ENCODE measurements around the gene GRPEL2.

GRPEL2 gene

DNA sequence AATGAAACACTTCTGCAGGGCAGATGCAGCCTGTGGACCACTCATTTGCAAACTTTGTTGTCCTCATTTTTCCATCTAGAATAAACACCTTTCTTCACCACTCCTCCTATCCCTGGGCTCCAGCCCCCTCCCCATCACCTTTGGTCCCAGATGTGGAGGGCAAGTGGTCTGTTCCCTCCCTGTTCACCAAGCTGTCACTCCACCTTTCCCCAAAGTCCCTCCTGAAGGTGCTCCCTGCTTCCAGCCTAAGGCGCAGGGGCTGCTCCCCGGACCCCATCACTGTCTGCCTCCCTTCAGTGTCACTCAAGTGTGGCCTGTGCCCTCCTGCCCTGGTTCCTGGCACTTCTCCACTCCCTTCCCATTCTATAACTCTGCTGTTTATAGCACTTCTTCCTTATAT is 19.4 kb downstream of the GRPEL2 start:
- H3K4me3 ChIP-seq (ENCODE audit: low read depth in 1 of 5, low read length in 5 of 5), result no peak overlapping the region
- peaks cover 0 to 7% (median 0%) of the 10 kb centered on the region in 5 donors for H3K4me1 ChIP-seq (ENCODE audit: control insufficient read depth in 5 of 5, insufficient read depth in 5 of 5, low read length in 5 of 5)
- no peaks in the 10 kb centered on the region for H3K9me3 ChIP-seq (ENCODE audit: control insufficient read depth in 5 of 5, low read length in 5 of 5)
- H3K27ac ChIP-seq (ENCODE audit: low read depth, low read length), result no peak overlapping the region
- H3K9ac ChIP-seq (ENCODE audit: low read length in 5 of 5), result no peak overlapping the region
- H3K36me3 ChIP-seq (ENCODE audit: control insufficient read depth in 5 of 5, insufficient read depth in 5 of 5, low read length in 5 of 5), result no peaks in the 10 kb centered on the region
- H3K27me3 ChIP-seq (ENCODE audit: control insufficient read depth in 5 of 5, insufficient read depth in 4 of 5, low read length in 5 of 5), result no peaks in the 10 kb centered on the region

DNA sequence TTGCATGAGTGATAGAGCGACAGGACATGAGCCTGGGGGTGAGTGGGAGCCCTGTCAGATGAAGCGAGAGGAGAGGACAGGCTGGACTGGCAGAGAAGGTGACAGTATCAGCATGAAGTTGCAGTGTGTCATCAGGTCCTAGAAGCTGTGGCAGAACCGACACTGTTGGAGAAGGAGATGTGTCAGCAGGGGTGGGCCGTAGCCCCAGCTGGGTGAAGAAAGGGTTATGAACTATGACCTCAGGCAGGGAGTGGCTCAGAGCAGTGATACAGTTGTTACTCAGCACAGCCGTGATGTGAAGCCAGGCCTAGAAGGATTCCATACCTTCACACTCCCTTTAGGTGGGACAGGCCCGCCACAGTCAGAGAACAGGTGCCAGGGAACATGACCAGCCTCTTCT is 20.1 kb downstream of the GRPEL2 start:
- H3K27ac ChIP-seq (ENCODE audit: low read depth, low read length), result no peak overlapping the region
- H3K4me3 ChIP-seq (ENCODE audit: low read depth in 1 of 5, low read length in 5 of 5), result no peak overlapping the region
- H3K36me3 ChIP-seq (ENCODE audit: control insufficient read depth in 5 of 5, insufficient read depth in 5 of 5, low read length in 5 of 5), result no peaks in the 10 kb centered on the region
- H3K4me1 ChIP-seq (ENCODE audit: control insufficient read depth in 5 of 5, insufficient read depth in 5 of 5, low read length in 5 of 5), result peaks cover 0 to 7% (median 0%) of the 10 kb centered on the region in 5 donors
- no peaks in the 10 kb centered on the region for H3K9me3 ChIP-seq (ENCODE audit: control insufficient read depth in 5 of 5, low read length in 5 of 5)
- H3K27me3 ChIP-seq (ENCODE audit: control insufficient read depth in 5 of 5, insufficient read depth in 4 of 5, low read length in 5 of 5), result no peaks in the 10 kb centered on the region
- no peak overlapping the region for H3K9ac ChIP-seq (ENCODE audit: low read length in 5 of 5)

DNA sequence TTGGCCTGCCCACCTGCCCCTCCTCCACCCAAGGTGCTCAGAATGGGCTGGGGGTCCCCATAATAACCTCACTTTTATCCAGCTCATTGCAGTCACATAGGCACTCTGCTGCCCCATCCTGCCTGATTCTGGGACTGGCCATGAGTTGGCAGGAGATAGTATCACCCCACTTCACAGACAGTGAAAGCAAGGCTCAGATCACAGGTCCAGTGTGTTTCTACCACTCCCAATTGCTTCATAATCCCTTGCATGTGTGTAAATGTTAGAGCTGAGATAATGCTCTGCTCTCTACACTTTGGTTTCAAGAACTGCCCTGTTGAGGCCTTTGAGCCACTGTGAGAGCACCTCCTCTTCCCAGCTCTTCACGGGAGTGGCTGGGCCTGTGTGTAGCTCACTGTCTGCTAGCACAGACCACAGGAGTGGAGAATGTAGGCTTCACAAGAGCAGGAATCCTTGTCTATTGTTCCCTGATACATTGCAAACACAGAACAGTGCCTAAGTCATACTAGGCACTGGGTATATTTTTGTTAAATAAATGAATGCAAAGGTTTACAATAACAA is 20.9 kb downstream of the GRPEL2 start:
- Histone ChIP-seq H3K4me3 (ENCODE audit: low read depth in 1 of 5, low read length in 5 of 5) (no peak overlapping the region), H3K27ac (ENCODE audit: low read depth, low read length) (no peak overlapping the region), H3K9me3 (ENCODE audit: control insufficient read depth in 5 of 5, low read length in 5 of 5) (no peaks in the 10 kb centered on the region), H3K9ac (ENCODE audit: low read length in 5 of 5) (no peak overlapping the region), H3K27me3 (ENCODE audit: control insufficient read depth in 5 of 5, insufficient read depth in 4 of 5, low read length in 5 of 5) (no peaks in the 10 kb centered on the region), H3K36me3 (ENCODE audit: control insufficient read depth in 5 of 5, insufficient read depth in 5 of 5, low read length in 5 of 5) (no peaks in the 10 kb centered on the region), H3K4me1 (ENCODE audit: control insufficient read depth in 5 of 5, insufficient read depth in 5 of 5, low read length in 5 of 5) (peaks cover 0 to 8% (median 2%) of the 10 kb centered on the region in 5 donors)

DNA sequence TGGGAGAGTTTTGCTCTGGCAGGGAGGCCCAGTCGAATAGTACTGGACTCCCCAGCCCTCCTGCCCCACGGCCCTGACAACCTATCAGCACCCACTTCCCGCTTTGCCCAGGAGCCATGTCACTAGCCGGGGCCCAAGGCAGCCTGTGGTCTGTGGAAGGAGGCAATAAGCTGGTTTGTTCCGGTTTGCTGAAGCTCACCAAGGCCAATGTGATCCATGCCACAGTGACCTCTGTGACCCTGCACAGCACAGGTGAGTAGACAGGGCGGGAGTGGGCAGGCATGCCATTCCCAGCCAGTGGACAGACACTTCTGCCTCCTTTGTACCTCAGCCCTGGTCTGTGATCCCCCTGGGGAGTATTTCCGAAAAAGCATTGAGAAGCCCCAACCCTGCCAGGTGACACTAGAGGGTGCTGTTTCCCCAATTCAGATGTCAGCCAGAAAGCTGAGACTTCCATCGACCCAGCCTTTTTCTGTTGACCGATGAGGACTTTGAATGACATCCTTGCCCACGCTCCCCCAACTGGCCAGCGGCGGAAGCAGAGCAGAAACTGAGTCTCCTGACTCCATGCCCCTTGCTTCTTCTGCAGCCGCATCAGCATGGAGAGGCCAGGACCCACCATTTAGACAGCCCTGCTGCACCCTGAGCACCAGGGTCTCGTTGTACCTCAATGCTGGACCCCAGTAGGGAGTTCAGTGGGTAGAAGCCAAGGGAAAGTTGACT is 22.1 kb downstream of the GRPEL2 start:
- Histone ChIP-seq H3K4me1 (ENCODE audit: control insufficient read depth in 5 of 5, insufficient read depth in 5 of 5, low read length in 5 of 5) (peaks cover 0 to 17% (median 3%) of the 10 kb centered on the region in 5 donors), H3K9ac (ENCODE audit: low read length in 5 of 5) (no peak overlapping the region), H3K27ac (ENCODE audit: low read depth, low read length) (no peak overlapping the region)

DNA sequence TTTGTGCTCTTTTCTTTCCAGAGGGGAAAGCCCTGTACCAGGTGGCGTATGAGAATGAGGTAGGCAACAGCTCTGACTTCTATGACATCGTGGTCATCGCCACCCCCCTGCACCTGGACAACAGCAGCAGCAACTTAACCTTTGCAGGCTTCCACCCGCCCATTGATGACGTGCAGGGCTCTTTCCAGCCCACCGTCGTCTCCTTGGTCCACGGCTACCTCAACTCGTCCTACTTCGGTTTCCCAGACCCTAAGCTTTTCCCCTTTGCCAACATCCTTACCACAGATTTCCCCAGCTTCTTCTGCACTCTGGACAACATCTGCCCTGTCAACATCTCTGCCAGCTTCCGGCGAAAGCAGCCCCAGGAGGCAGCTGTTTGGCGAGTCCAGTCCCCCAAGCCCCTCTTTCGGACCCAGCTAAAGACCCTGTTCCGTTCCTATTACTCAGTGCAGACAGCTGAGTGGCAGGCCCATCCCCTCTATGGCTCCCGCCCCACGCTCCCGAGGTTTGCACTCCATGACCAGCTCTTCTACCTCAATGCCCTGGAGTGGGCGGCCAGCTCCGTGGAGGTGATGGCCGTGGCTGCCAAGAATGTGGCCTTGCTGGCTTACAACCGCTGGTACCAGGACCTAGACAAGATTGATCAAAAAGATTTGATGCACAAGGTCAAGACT is 22.8 kb downstream of the GRPEL2 start:
- Histone ChIP-seq H3K9me3 (ENCODE audit: control insufficient read depth in 5 of 5, low read length in 5 of 5) (no peaks in the 10 kb centered on the region), H3K27ac (ENCODE audit: low read depth, low read length) (no peak overlapping the region), H3K4me1 (ENCODE audit: control insufficient read depth in 5 of 5, insufficient read depth in 5 of 5, low read length in 5 of 5) (peaks cover 0 to 17% (median 3%) of the 10 kb centered on the region in 5 donors), H3K36me3 (ENCODE audit: control insufficient read depth in 5 of 5, insufficient read depth in 5 of 5, low read length in 5 of 5) (no peaks in the 10 kb centered on the region), H3K9ac (ENCODE audit: low read length in 5 of 5) (no peak overlapping the region), H3K4me3 (ENCODE audit: low read depth in 1 of 5, low read length in 5 of 5) (no peak overlapping the region), H3K27me3 (ENCODE audit: control insufficient read depth in 5 of 5, insufficient read depth in 4 of 5, low read length in 5 of 5) (peaks cover 0 to 2% (median 0%) of the 10 kb centered on the region in 5 donors)

More for the DNA sequence above, 22.1 kb downstream of the GRPEL2 start:
- Histone ChIP-seq H3K4me3 (ENCODE audit: low read depth in 1 of 5, low read length in 5 of 5) (no peak overlapping the region), H3K27me3 (ENCODE audit: control insufficient read depth in 5 of 5, insufficient read depth in 4 of 5, low read length in 5 of 5) (peaks cover 0 to 2% (median 0%) of the 10 kb centered on the region in 5 donors), H3K36me3 (ENCODE audit: control insufficient read depth in 5 of 5, insufficient read depth in 5 of 5, low read length in 5 of 5) (no peaks in the 10 kb centered on the region), H3K9me3 (ENCODE audit: control insufficient read depth in 5 of 5, low read length in 5 of 5) (no peaks in the 10 kb centered on the region)

DNA sequence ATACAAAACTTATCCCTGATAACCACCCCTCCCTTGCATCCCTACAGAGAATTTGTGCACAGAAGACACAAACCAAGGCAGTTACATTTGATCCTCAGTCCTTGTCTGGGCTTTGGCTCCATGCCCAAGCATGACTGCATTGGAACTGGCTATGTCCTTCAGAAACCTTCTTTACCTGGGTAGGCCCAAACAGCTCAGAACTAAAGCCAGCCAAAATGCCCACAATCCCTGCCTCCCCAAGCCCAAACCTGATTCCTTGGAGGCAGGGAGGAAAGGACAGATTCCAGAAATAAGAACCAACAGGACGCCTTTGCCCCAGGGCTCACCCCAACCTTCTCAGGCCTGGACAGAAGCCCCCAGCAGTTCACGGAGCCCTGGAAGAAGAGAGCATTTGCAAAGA is 25.6 kb downstream of the GRPEL2 start:
- Histone ChIP-seq H3K36me3 (ENCODE audit: control insufficient read depth in 5 of 5, insufficient read depth in 5 of 5, low read length in 5 of 5) (no peaks in the 10 kb centered on the region), H3K9me3 (ENCODE audit: control insufficient read depth in 5 of 5, low read length in 5 of 5) (no peaks in the 10 kb centered on the region), H3K27me3 (ENCODE audit: control insufficient read depth in 5 of 5, insufficient read depth in 4 of 5, low read length in 5 of 5) (peaks cover 0 to 2% (median 0%) of the 10 kb centered on the region in 5 donors), H3K9ac (ENCODE audit: low read length in 5 of 5) (no peak overlapping the region), H3K27ac (ENCODE audit: low read depth, low read length) (no peak overlapping the region), H3K4me1 (ENCODE audit: control insufficient read depth in 5 of 5, insufficient read depth in 5 of 5, low read length in 5 of 5) (peaks cover 0 to 17% (median 3%) of the 10 kb centered on the region in 5 donors), H3K4me3 (ENCODE audit: low read depth in 1 of 5, low read length in 5 of 5) (no peak overlapping the region)

DNA sequence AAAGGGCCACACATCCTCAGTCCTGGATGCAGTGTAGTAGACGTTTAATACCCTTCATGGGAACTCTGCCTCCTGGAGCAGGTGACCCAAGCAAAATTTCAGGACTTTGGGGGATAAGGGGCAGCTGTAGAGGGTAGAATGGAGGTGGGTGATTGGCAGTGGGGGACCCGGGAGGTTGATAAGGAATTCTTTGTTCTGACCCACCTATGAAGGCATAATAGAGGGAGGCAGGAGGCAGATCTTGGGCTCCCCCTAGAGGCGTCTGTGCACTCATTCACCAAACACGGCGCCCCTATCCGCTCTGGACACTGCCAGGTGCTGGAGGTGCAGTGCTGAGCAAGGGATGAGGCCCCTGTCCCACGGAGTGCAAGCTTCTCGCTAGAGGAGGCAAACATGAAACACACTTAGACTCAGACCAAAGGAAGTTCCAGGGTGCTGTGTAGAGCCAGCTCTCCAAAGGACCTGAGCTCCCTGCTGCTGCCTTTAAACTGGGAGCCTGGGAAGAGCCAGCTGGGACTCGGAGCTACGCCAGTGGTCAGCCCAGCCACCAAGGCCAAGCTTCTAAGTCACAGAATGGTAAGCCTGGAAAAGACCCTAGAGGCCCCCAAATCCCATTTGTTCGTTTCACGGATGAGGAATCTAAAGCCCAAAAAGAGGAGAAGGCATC is 26.1 kb downstream of the GRPEL2 start:
- Histone ChIP-seq H3K36me3 (ENCODE audit: control insufficient read depth in 5 of 5, insufficient read depth in 5 of 5, low read length in 5 of 5) (no peaks in the 10 kb centered on the region), H3K4me1 (ENCODE audit: control insufficient read depth in 5 of 5, insufficient read depth in 5 of 5, low read length in 5 of 5) (peaks cover 0 to 17% (median 3%) of the 10 kb centered on the region in 5 donors), H3K9me3 (ENCODE audit: control insufficient read depth in 5 of 5, low read length in 5 of 5) (no peaks in the 10 kb centered on the region), H3K27me3 (ENCODE audit: control insufficient read depth in 5 of 5, insufficient read depth in 4 of 5, low read length in 5 of 5) (peaks cover 0 to 2% (median 0%) of the 10 kb centered on the region in 5 donors), H3K27ac (ENCODE audit: low read depth, low read length) (no peak overlapping the region), H3K4me3 (ENCODE audit: low read depth in 1 of 5, low read length in 5 of 5) (no peak overlapping the region), H3K9ac (ENCODE audit: low read length in 5 of 5) (no peak overlapping the region)

DNA sequence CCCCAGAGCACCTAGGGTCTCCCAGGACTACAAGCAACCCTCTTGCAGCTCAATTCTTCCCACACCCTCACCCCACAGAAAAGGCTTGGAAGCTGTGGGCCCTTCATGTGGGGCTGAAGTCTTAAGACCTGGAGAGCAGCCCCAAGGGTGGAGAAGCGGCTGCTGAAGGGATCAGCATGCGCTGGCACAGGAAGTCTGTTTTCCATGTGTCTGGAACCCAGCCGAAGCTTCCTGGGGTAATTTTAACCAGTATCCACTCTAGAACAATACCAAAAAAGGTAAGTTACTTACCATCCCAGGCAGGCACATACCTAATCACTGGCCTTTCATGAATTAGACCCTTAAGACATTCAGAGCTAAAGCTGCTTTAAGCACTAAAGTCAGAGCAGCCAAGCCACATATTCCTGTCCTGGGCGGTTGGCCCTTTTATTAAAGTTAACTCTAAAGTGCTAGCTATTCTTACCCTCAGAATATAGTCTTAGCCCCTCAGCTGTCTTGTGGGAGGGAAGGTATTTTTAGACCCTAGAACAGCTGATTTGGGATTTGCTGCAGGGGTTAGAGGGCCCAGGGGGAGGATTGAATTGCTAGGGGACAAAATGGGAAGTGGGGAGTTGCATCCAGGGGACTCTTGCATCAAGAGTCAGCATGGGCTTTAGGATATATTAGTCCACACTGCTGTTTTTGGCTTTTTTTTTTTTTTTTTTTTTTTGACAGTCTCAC is 26.9 kb downstream of the GRPEL2 start:
- Histone ChIP-seq H3K9ac (ENCODE audit: low read length in 5 of 5) (no peak overlapping the region), H3K4me1 (ENCODE audit: control insufficient read depth in 5 of 5, insufficient read depth in 5 of 5, low read length in 5 of 5) (peaks cover 0 to 16% (median 3%) of the 10 kb centered on the region in 5 donors)

DNA sequence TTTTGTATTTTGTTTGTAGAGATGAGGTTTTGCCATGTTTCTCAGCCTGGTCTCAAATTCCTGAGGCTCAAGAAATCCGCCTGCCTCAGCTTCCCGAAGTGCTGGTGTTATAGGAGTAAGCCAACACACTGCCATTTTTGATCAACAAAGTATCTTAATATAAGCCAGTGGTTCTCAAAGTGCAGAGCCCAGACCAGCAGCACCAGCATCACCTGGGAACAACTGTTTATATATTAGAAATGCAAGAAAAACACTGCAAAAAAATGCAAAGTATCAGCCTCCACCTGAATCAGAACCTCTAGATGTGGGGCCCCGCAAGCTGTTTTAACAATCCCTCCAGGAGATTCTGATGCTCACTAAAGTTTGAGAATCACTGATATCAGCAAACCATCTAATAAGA is 27.6 kb downstream of the GRPEL2 start:
- peaks cover 0 to 2% (median 0%) of the 10 kb centered on the region in 5 donors for H3K27me3 ChIP-seq (ENCODE audit: control insufficient read depth in 5 of 5, insufficient read depth in 4 of 5, low read length in 5 of 5)
- no peak overlapping the region for H3K4me3 ChIP-seq (ENCODE audit: low read depth in 1 of 5, low read length in 5 of 5)
- no peaks in the 10 kb centered on the region for H3K9me3 ChIP-seq (ENCODE audit: control insufficient read depth in 5 of 5, low read length in 5 of 5)
- H3K4me1 ChIP-seq (ENCODE audit: control insufficient read depth in 5 of 5, insufficient read depth in 5 of 5, low read length in 5 of 5), result peaks cover 0 to 12% (median 0%) of the 10 kb centered on the region in 5 donors
- H3K36me3 ChIP-seq (ENCODE audit: control insufficient read depth in 5 of 5, insufficient read depth in 5 of 5, low read length in 5 of 5), result no peaks in the 10 kb centered on the region
- H3K9ac ChIP-seq (ENCODE audit: low read length in 5 of 5), result no peak overlapping the region
- no peak overlapping the region for H3K27ac ChIP-seq (ENCODE audit: low read depth, low read length)

More for the DNA sequence above, 26.9 kb downstream of the GRPEL2 start:
- Histone ChIP-seq H3K4me3 (ENCODE audit: low read depth in 1 of 5, low read length in 5 of 5) (no peak overlapping the region), H3K36me3 (ENCODE audit: control insufficient read depth in 5 of 5, insufficient read depth in 5 of 5, low read length in 5 of 5) (no peaks in the 10 kb centered on the region), H3K9me3 (ENCODE audit: control insufficient read depth in 5 of 5, low read length in 5 of 5) (no peaks in the 10 kb centered on the region), H3K27me3 (ENCODE audit: control insufficient read depth in 5 of 5, insufficient read depth in 4 of 5, low read length in 5 of 5) (peaks cover 0 to 2% (median 0%) of the 10 kb centered on the region in 5 donors), H3K27ac (ENCODE audit: low read depth, low read length) (no peak overlapping the region)

Measured in subcutaneous abdominal adipose tissue (tissue), 5 donors.